Measurements from ENCODE around the gene SLC7A6. TPM values are rescaled to one million over a fixed set of nuclear protein-coding genes. Genes with fewer than 3 reads are reported as not detected.

Gene SLC7A6
- total and polyA plus RNA-seq, 10 of the 15 experiments (the other 5 are each of a cell fraction or from before 2014, with no cell fraction given) = 8.2 to 60.4 (median 28.6) TPM

- no peak for TF ChIP-seq REST (IDR thresholded peaks at IDR 0.05; ENCODE audit: low read depth, low read length)
- 0 out of 2 replicates have a peak, but pooled peaks have one; percentile 52 for TF ChIP-seq CREB1 (IDR thresholded peaks at IDR 0.05; ENCODE audit: low read depth)
- peak; percentile 57 for TF ChIP-seq POLR2AphosphoS5 (IDR thresholded peaks at IDR 0.05; ENCODE audit: low read length)
- no peak for TF ChIP-seq ZBED1 (IDR thresholded peaks at IDR 0.05; ENCODE audit: borderline replicate concordance)
- 0 out of 2 replicates have a peak, but pooled peaks have one; percentile 7 for TF ChIP-seq SIN3A (IDR thresholded peaks at IDR 0.05; ENCODE audit: low read depth, low read length)
- TF ChIP-seq SRF (IDR thresholded peaks at IDR 0.05; ENCODE audit: low read depth in 2 of 2, low read length in 2 of 2) = no peak
- TF ChIP-seq SUPT20H (IDR thresholded peaks at IDR 0.05; ENCODE audit: borderline replicate concordance, control insufficient read depth, low read depth, low read length) = no peak
- TF ChIP-seq NFYB (IDR thresholded peaks at IDR 0.05; ENCODE audit: insufficient read depth, low read depth, low read length) = peak; percentile 55; the same call in 1 of the 2 replicates
- TF ChIP-seq NRF1 (conservative IDR thresholded peaks at IDR 0.05; ENCODE audit: low read depth, low read length) = peak; percentile 57
- TF ChIP-seq CHD1 (IDR thresholded peaks at IDR 0.05; ENCODE audit: low read depth, low read length) = no peak
- no peak for TF ChIP-seq ATF2 (IDR thresholded peaks at IDR 0.05; ENCODE audit: low read length)
- TF ChIP-seq PAX5 (IDR thresholded peaks at IDR 0.05; ENCODE audit: borderline replicate concordance, low read depth, low read length) = no peak
- TF ChIP-seq RFX5 (IDR thresholded peaks at IDR 0.05; ENCODE audit: low read depth, low read length) = 0 out of 2 replicates have a peak, but pooled peaks have one; percentile 58
- peak; percentile 57; the same call in 1 of the 2 replicates for TF ChIP-seq ZBTB40 (IDR thresholded peaks at IDR 0.05; ENCODE audit: borderline replicate concordance)
- no peak for TF ChIP-seq FOXM1 (IDR thresholded peaks at IDR 0.05; ENCODE audit: low read depth, low read length)
- TF ChIP-seq NR2C1 (IDR thresholded peaks at IDR 0.05) = peak; percentile 38; the same call in 1 of the 2 replicates
- peak; percentile 76 for TF ChIP-seq POLR2A (IDR thresholded peaks at IDR 0.05; ENCODE audit: low read depth, low read length)
- TF ChIP-seq DPF2 (IDR thresholded peaks at IDR 0.05) = 0 out of 2 replicates have a peak, but pooled peaks have one; percentile 57
- TF ChIP-seq ELK1 (IDR thresholded peaks at IDR 0.05; ENCODE audit: low read depth, low read length) = peak; percentile 52; the same call in 1 of the 2 replicates
- TF ChIP-seq SIX5 (IDR thresholded peaks at IDR 0.05; ENCODE audit: low read depth, low read length, severe bottlenecking) = no peak
These were observed 26.9 kb upstream of the SLC7A6 start (continued) for GRCh38 chr16:68237243-68238028.

Measured in GM12878 (cell line).